ENCODE data around the gene CD99L2. TPM values are rescaled to one million over a fixed set of nuclear protein-coding genes. Genes with fewer than 3 reads are reported as not detected.

Gene CD99L2
- total and polyA plus RNA-seq, 2 donors (not counting 1 experiment from before 2014, with no cell fraction given) = 40.6 to 55.5 TPM

GRCh38 chrX:150769408-150769807 lies 129.1 kb downstream of the CD99L2 start:
- H3K27ac ChIP-seq (ENCODE audit: insufficient read depth, low read length) = no peak overlapping the region
- H2AFZ ChIP-seq (ENCODE audit: low read length) = no peak overlapping the region
- H3K9ac ChIP-seq (ENCODE audit: insufficient read depth, low read length) = no peak overlapping the region
- no peaks in the 10 kb centered on the region for H4K20me1 ChIP-seq (ENCODE audit: control insufficient read depth, extremely low read depth, insufficient read depth, low read length)
- peaks cover 9% of the 10 kb centered on the region for H3K4me1 ChIP-seq (ENCODE audit: control insufficient read depth, extremely low read depth, insufficient read depth, low read length)
- TF ChIP-seq EZH2 (IDR thresholded peaks at IDR 0.05; ENCODE audit: low read length, missing control alignments) = no peak
- no peak for TF ChIP-seq CTCF (conservative IDR thresholded peaks at IDR 0.05 in 1 of 2, IDR thresholded peaks at IDR 0.05 in 1 of 2; ENCODE audit: low read depth in 1 of 2, low read length in 2 of 2)
- H3K36me3 ChIP-seq (ENCODE audit: control insufficient read depth, insufficient read depth, low read length) = no peaks in the 10 kb centered on the region
- H3K79me2 ChIP-seq (ENCODE audit: control insufficient read depth, insufficient read depth, low read length) = no peaks in the 10 kb centered on the region
- DNase-seq (ENCODE audit: low read depth in 2 of 2) = no peak
- H3K4me3 ChIP-seq (replicated peaks in 1 of 4; ENCODE audit: control extremely low read depth in 1 of 4, insufficient read depth in 1 of 4, low read depth in 3 of 4, low read length in 4 of 4) = no peak overlapping the region
- no peak overlapping the region for H3K4me2 ChIP-seq (ENCODE audit: extremely low read depth, insufficient read depth, low read length)
- no peaks in the 10 kb centered on the region for H3K9me3 ChIP-seq (ENCODE audit: control insufficient read depth, insufficient read depth, low read depth, low read length)
- no peaks in the 10 kb centered on the region for H3K27me3 ChIP-seq (ENCODE audit: control insufficient read depth, insufficient read depth, low read length)

- H3K27me3 ChIP-seq (ENCODE audit: control insufficient read depth, insufficient read depth, low read length) = no peaks in the 10 kb centered on the region
- no peak overlapping the region for H3K4me3 ChIP-seq (replicated peaks in 1 of 4; ENCODE audit: control extremely low read depth in 1 of 4, insufficient read depth in 1 of 4, low read depth in 3 of 4, low read length in 4 of 4)
- no peak overlapping the region for H3K27ac ChIP-seq (ENCODE audit: insufficient read depth, low read length)
- no peaks in the 10 kb centered on the region for H3K36me3 ChIP-seq (ENCODE audit: control insufficient read depth, insufficient read depth, low read length)
- no peak for DNase-seq (ENCODE audit: low read depth in 2 of 2)
- TF ChIP-seq CTCF (conservative IDR thresholded peaks at IDR 0.05 in 1 of 2, IDR thresholded peaks at IDR 0.05 in 1 of 2; ENCODE audit: low read depth in 1 of 2, low read length in 2 of 2) = no peak
- no peak overlapping the region for H2AFZ ChIP-seq (ENCODE audit: low read length)
- H3K4me1 ChIP-seq (ENCODE audit: control insufficient read depth, extremely low read depth, insufficient read depth, low read length) = peaks cover 9% of the 10 kb centered on the region
- H4K20me1 ChIP-seq (ENCODE audit: control insufficient read depth, extremely low read depth, insufficient read depth, low read length) = no peaks in the 10 kb centered on the region
- H3K4me2 ChIP-seq (ENCODE audit: extremely low read depth, insufficient read depth, low read length) = no peak overlapping the region
- H3K9me3 ChIP-seq (ENCODE audit: control insufficient read depth, insufficient read depth, low read depth, low read length) = no peaks in the 10 kb centered on the region
- no peak overlapping the region for H3K9ac ChIP-seq (ENCODE audit: insufficient read depth, low read length)
- H3K79me2 ChIP-seq (ENCODE audit: control insufficient read depth, insufficient read depth, low read length) = no peaks in the 10 kb centered on the region
These were observed 129.8 kb downstream of the CD99L2 start for GRCh38 chrX:150768580-150769190.

GRCh38 chrX:150768132-150768485 lies 130.4 kb downstream of the CD99L2 start:
- Histone ChIP-seq H3K4me3 (replicated peaks in 1 of 4; ENCODE audit: control extremely low read depth in 1 of 4, insufficient read depth in 1 of 4, low read depth in 3 of 4, low read length in 4 of 4) (no peak overlapping the region), H3K36me3 (ENCODE audit: control insufficient read depth, insufficient read depth, low read length) (no peaks in the 10 kb centered on the region), H3K4me1 (ENCODE audit: control insufficient read depth, extremely low read depth, insufficient read depth, low read length) (peaks cover 9% of the 10 kb centered on the region), H3K9me3 (ENCODE audit: control insufficient read depth, insufficient read depth, low read depth, low read length) (no peaks in the 10 kb centered on the region), H3K4me2 (ENCODE audit: extremely low read depth, insufficient read depth, low read length) (no peak overlapping the region), H3K27me3 (ENCODE audit: control insufficient read depth, insufficient read depth, low read length) (no peaks in the 10 kb centered on the region), H3K79me2 (ENCODE audit: control insufficient read depth, insufficient read depth, low read length) (no peaks in the 10 kb centered on the region), H3K27ac (ENCODE audit: insufficient read depth, low read length) (no peak overlapping the region), H4K20me1 (ENCODE audit: control insufficient read depth, extremely low read depth, insufficient read depth, low read length) (no peaks in the 10 kb centered on the region), H2AFZ (ENCODE audit: low read length) (no peak overlapping the region), H3K9ac (ENCODE audit: insufficient read depth, low read length) (no peak overlapping the region)
- TF ChIP-seq CTCF (conservative IDR thresholded peaks at IDR 0.05 in 1 of 2, IDR thresholded peaks at IDR 0.05 in 1 of 2; ENCODE audit: low read depth in 1 of 2, low read length in 2 of 2) = no peak
- TF ChIP-seq EZH2 (IDR thresholded peaks at IDR 0.05; ENCODE audit: low read length, missing control alignments) = no peak
- no peak for DNase-seq (ENCODE audit: low read depth in 2 of 2)
